Transverse colon (tissue), 4 donors: ENCODE measurements around the gene TTLL9. TPM values are rescaled to one million over a fixed set of nuclear protein-coding genes. Genes with fewer than 3 reads are reported as not detected.
"Not testable (repeated sequence)": the region's sequence is repeated elsewhere in the genome, so short reads cannot be mapped to it uniquely, and the experiment has no call there.

Experiments
- DNase-seq: peaks from one replicate; pipeline ENCODE4 v3.0.0-alpha.2; 2019
- H3K27ac ChIP-seq, 4 donors: fragments of 200-600 bp; sonication (generic); 2 replicates each; pipeline ENCODE4 v1.5.1; 2016 to 2018; ENCODE audit warnings: inconsistent platforms in 4 of 4
- H3K27me3 ChIP-seq: fragments of 200-600 bp; sonication (generic); 2 replicates; pipeline ENCODE4 v1.5.1; 2017; ENCODE audit warnings: inconsistent platforms
- H3K36me3 ChIP-seq, 4 donors: fragments of 200-600 bp; sonication (generic); 2 replicates each; pipeline ENCODE4 v1.5.1; 2017 to 2019; ENCODE audit warnings: inconsistent platforms in 4 of 4
- H3K4me1 ChIP-seq, 4 donors: fragments of 200-600 bp; sonication (generic); 2 replicates each; pipeline ENCODE4 v1.5.1; 2017 to 2020; ENCODE audit warnings: inconsistent platforms in 4 of 4
- H3K4me3 ChIP-seq, 4 donors: fragments of 200-600 bp; sonication (generic); 1 replicate in 1 of 4; 2 replicates in 3 of 4; pipeline versions ENCODE4 v1.5.1 to v1.6.1; 2017 to 2019; ENCODE audit warnings: inconsistent platforms in 4 of 4
- H3K9me3 ChIP-seq, 2 donors: fragments of 200-600 bp; sonication (generic); 2 replicates each; pipeline ENCODE4 v1.5.1; 2017 to 2019; ENCODE audit warnings: inconsistent platforms in 2 of 2
- EP300 ChIP-seq: sonication (generic); formaldehyde crosslinking; IDR thresholded peaks from one replicate; pipeline ENCODE4 v1.6.1; 2017; ENCODE audit warnings: antibody characterized with exemption, low read depth
- POLR2A ChIP-seq: fragments of 450-650 bp; IDR thresholded peaks from one replicate; pipeline ENCODE4 v1.6.1; 2016; ENCODE audit warnings: antibody characterized with exemption, mild to moderate bottlenecking, moderate library complexity
- POLR2AphosphoS5 ChIP-seq, 3 donors: sonication (generic); formaldehyde crosslinking; IDR thresholded peaks; one replicate each; pipeline ENCODE4 v1.6.1; 2016; ENCODE audit warnings: antibody characterized with exemption in 3 of 3
- WGBS, 2 donors: methylation state at CpG; one replicate each; pipeline ENCODE4 v1.1.5; 2018; ENCODE audit warnings: low coverage in 1 of 2; 5-methylcytosine and 5-hydroxymethylcytosine counted together
- in situ Hi-C, 4 donors: fragments of 200-750 bp; cut with MboI; loops; one replicate each; pipeline versions ENCODE4 v1.15.0 to v1.15.1; 2017; ENCODE audit warnings: low sequenced_read_pairs in 3 of 4, low pct_ligation_motif_present in 1 of 4, low pct_unique_long_range_greater_than_20kb in 1 of 4
- intact Hi-C: fragments of 100-400 bp; cut with DNase I; formaldehyde crosslinking; loops from one replicate; pipeline ENCODE4 v1.15.1; 2023; ENCODE audit warnings: low total_unique reads
- total RNA-seq, 4 donors: library from RNA; depleted of rRNA; stranded (reverse); fragments of >200 nt; gene quantifications; one replicate each; pipeline ENCODE4 v1.1.0, GENCODE V29; 2016
- TF ChIP-seq, protein P1 (sequence below), 5 experiments: fragments of 200-600 bp in 3 of 5; fragments of 450-650 bp in 2 of 5; sonication (generic) in 3 of 5; IDR thresholded peaks; 1 replicate in 2 of 5; 2 replicates in 3 of 5; pipeline ENCODE4 v1.5.1; 2016 to 2017; ENCODE audit warnings: antibody characterized with exemption in 5 of 5, inconsistent platforms in 3 of 5, mild to moderate bottlenecking in 2 of 5, moderate library complexity in 1 of 5

The TTLL9 gene
- total RNA-seq, 4 donors from 2014 or later, result not detected

GRCh38 chr20:31916708-31917107, 46.3 kb downstream of the TTLL9 start:
- no peak overlapping the region for H3K4me3 ChIP-seq

DNA sequence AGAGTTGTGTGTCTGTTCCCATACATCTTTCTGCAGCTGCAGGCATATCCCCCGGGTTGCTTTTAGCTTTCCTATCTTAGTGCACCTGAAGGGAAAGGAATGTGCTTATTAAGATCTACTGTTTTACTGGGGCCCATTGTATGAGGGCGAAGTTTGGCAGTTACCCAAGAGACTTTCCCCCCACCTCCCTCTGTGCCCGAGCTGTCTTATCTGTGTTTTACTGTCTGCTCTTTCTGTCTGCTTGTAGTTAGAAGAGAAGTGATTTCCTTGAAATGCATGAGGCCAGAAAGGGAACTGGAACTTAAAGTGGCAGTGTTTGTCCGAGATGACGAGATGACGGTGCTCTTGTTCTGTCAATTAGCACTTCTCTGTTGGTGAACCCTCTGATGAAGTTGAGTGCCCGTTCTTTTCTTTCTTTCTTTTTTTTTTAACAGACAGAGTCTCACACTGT, 47.6 kb downstream of the TTLL9 start:
- WGBS, 2 donors, result 13% methylated on average over 7 of the region's 7 CpGs; no CpG with 5 or more reads in 1 of the 2 donors
- H3K27me3 ChIP-seq, in situ Hi-C loops: not testable (repeated sequence)

More at GRCh38 chr20:31916708-31917107, 46.3 kb downstream of the TTLL9 start:
- no peak overlapping the region for H3K27ac ChIP-seq
- in situ Hi-C loops, result no loop called here
- no peaks in the 10 kb centered on the region for H3K36me3 ChIP-seq
- H3K4me1 ChIP-seq, result no peaks in the 10 kb centered on the region
- no peak for TF ChIP-seq POLR2A
- TF ChIP-seq EP300, result no peak
- TF ChIP-seq POLR2AphosphoS5 (IDR thresholded peaks at IDR 0.05), result no peak
- TF ChIP-seq, protein P1, sequence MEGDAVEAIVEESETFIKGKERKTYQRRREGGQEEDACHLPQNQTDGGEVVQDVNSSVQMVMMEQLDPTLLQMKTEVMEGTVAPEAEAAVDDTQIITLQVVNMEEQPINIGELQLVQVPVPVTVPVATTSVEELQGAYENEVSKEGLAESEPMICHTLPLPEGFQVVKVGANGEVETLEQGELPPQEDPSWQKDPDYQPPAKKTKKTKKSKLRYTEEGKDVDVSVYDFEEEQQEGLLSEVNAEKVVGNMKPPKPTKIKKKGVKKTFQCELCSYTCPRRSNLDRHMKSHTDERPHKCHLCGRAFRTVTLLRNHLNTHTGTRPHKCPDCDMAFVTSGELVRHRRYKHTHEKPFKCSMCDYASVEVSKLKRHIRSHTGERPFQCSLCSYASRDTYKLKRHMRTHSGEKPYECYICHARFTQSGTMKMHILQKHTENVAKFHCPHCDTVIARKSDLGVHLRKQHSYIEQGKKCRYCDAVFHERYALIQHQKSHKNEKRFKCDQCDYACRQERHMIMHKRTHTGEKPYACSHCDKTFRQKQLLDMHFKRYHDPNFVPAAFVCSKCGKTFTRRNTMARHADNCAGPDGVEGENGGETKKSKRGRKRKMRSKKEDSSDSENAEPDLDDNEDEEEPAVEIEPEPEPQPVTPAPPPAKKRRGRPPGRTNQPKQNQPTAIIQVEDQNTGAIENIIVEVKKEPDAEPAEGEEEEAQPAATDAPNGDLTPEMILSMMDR (IDR thresholded peaks at IDR 0.05), result no peak
- H3K9me3 ChIP-seq, result no peaks in the 10 kb centered on the region
- no peak for DNase-seq
- intact Hi-C loops, result no loop called here
- H3K27me3 ChIP-seq, result peaks cover 4% of the 10 kb centered on the region
- 79 to 85% methylated on average over 4 of the region's 4 CpGs for WGBS, 2 donors

DNA sequence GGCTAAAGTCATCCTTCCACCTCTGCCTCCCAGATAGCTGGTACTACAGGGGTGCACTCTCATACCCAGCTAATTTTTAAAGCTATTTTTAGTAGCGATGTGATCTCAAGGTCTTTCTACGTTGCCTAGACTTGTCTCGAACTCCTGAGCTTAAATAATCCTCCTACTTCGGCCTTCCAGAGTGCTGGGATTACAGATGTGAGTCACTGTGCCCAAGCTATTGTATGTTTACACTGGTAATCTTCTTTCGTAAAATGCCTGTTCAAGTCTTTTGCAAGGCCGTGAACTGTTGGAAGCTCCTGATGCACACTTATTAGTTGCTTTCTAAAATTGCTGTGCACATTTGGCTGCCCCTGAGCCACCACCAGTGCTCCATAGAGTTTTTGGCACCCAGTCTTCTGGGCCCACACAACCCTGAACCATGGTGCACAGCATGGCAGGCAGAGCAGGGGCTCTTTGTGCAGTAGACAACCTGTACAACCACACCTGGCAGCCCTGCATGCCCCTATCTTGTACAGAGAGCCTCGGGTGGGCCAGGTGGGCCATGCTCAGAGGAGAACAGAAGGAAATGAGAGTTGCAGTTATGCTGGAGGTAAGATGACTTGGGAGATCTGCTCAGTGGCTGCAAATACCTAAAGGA, 48.2 kb downstream of the TTLL9 start:
- Histone ChIP-seq H3K4me1 (no peaks in the 10 kb centered on the region), H3K4me3 (no peak overlapping the region), H3K27me3 (peaks cover 4% of the 10 kb centered on the region), H3K36me3 (no peaks in the 10 kb centered on the region), H3K9me3 (no peaks in the 10 kb centered on the region), H3K27ac (no peak overlapping the region)
- in situ Hi-C loops (no loop called here), intact Hi-C loops (no loop called here)
- TF ChIP-seq POLR2AphosphoS5 (IDR thresholded peaks at IDR 0.05) (no peak), EP300 (no peak), POLR2A (no peak)
- 66 to 70% methylated on average over 4 to 7 of the region's 7 CpGs for WGBS, 2 donors
- no peak for DNase-seq

More for the DNA sequence above, 47.6 kb downstream of the TTLL9 start:
- intact Hi-C loops, H3K27ac ChIP-seq, DNase-seq, H3K36me3 ChIP-seq, H3K9me3 ChIP-seq, H3K4me3 ChIP-seq, H3K4me1 ChIP-seq: not testable (repeated sequence)

DNA sequence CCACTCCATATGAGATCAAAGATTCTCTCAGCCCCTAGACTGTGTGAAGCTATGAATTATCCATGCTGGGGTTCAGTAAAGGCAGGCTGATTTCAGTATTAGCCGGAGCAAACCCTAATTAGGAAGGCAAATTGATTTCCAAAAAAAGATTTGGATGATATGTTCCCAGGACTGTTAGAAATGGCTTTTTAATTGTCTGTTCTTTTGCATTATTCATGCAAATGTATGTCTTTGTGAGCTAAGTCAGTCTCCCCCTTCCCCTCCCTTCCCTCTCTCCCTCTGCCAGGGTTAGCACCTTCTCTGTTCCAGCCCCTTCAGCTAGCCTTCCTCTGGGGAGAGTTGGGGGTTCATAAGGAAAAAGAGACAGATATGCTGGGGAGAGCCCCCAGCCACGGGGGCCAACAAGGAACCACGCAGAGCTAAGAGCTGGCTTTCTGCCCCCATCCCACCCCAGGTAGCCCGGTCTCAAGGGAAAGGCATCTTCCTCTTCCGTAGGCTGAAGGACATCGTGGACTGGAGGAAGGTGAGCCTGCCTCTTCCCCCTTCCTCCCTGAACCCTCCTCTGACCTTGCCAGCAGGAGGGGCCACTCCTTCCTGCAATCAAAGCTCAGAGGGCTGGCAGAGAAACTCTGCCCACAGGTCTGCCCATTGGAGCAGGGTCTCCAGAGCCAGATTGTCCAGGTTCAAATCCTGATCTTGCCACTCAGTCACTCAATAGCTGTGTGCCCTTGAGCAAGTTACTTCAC, 49.1 kb downstream of the TTLL9 start:
- Histone ChIP-seq H3K27ac (no peak overlapping the region), H3K4me1 (no peaks in the 10 kb centered on the region), H3K4me3 (no peak overlapping the region), H3K9me3 (no peaks in the 10 kb centered on the region), H3K27me3 (peaks cover 4% of the 10 kb centered on the region), H3K36me3 (no peaks in the 10 kb centered on the region)
- TF ChIP-seq EP300 (no peak), POLR2AphosphoS5 (IDR thresholded peaks at IDR 0.05) (no peak), POLR2A (no peak)
- TF ChIP-seq, protein P1 (IDR thresholded peaks at IDR 0.05), result no peak
- in situ Hi-C loops (no loop called here), intact Hi-C loops (no loop called here)
- no peak for DNase-seq
- WGBS, 2 donors, result 65 to 80% methylated on average over 2 to 6 of the region's 6 CpGs

GRCh38 chr20:31920275-31920855, 49.9 kb downstream of the TTLL9 start:
- H3K27me3 ChIP-seq, result peaks cover 4% of the 10 kb centered on the region
- intact Hi-C loops, result no loop called here
- H3K4me3 ChIP-seq, result no peak overlapping the region
- no peaks in the 10 kb centered on the region for H3K36me3 ChIP-seq
- no peak for TF ChIP-seq POLR2AphosphoS5 (IDR thresholded peaks at IDR 0.05)
- TF ChIP-seq, protein P1 (IDR thresholded peaks at IDR 0.05), result no peak
- TF ChIP-seq POLR2A, result no peak
- no peak for TF ChIP-seq EP300
- no peaks in the 10 kb centered on the region for H3K4me1 ChIP-seq
- H3K9me3 ChIP-seq, result no peaks in the 10 kb centered on the region
- DNase-seq, result no peak
- 77% methylated on average over 11 of the region's 11 CpGs; no CpG with 5 or more reads in 1 of the 2 donors for WGBS, 2 donors
- in situ Hi-C loops, result no loop called here
- H3K27ac ChIP-seq, result no peak overlapping the region

DNA sequence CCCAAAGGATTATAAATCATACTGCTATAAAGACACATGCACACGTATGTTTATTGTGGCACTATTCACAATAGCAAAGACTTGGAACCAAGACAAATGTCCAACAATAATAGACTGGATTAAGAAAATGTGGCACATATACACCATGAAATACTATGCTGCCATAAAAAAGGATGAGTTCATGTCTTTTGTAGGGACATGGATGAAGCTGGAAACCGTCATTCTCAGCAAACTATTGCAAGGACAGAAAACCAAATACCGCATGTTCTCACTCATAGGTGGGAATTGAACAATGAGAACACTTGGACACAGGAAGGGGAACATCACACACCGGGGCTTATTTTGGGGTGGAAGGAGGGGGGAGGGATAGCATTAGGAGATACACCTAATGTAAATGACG, 51.0 kb downstream of the TTLL9 start:
- DNase-seq, in situ Hi-C loops, H3K9me3 ChIP-seq, intact Hi-C loops, H3K27me3 ChIP-seq, H3K4me3 ChIP-seq, H3K27ac ChIP-seq, H3K36me3 ChIP-seq, H3K4me1 ChIP-seq: not testable (repeated sequence)
- 84 to 100% methylated on average over 3 to 5 of the region's 5 CpGs for WGBS, 2 donors
